ENCODE data around the gene RBFOX2.

DNA sequence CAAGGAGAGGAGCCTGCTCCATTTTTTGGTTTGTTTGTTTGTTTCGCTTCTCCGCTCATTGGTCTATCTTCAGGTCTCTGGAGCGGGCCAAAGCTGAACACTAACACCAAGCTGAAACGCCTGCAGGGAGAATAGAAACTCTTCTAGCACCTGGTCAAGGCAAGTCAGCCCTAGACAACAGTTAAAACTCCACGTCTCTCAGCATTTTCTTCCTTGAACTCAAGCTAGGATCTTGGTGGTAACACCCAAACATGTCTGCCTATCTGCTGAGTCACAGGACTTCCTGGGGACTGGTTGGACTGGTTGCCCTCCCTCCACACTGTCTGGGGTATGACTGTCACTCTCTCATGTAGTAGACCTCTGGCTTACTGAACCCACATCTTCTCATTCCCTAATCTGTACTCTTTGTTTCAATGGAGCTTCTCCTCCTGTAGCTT lies 23.9 kb upstream of the RBFOX2 start:
- TF ChIP-seq, protein P1, sequence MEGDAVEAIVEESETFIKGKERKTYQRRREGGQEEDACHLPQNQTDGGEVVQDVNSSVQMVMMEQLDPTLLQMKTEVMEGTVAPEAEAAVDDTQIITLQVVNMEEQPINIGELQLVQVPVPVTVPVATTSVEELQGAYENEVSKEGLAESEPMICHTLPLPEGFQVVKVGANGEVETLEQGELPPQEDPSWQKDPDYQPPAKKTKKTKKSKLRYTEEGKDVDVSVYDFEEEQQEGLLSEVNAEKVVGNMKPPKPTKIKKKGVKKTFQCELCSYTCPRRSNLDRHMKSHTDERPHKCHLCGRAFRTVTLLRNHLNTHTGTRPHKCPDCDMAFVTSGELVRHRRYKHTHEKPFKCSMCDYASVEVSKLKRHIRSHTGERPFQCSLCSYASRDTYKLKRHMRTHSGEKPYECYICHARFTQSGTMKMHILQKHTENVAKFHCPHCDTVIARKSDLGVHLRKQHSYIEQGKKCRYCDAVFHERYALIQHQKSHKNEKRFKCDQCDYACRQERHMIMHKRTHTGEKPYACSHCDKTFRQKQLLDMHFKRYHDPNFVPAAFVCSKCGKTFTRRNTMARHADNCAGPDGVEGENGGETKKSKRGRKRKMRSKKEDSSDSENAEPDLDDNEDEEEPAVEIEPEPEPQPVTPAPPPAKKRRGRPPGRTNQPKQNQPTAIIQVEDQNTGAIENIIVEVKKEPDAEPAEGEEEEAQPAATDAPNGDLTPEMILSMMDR (IDR thresholded peaks at IDR 0.05; ENCODE audit: low read depth, low read length, missing input control), result no peak
- TF ChIP-seq, protein P2, sequence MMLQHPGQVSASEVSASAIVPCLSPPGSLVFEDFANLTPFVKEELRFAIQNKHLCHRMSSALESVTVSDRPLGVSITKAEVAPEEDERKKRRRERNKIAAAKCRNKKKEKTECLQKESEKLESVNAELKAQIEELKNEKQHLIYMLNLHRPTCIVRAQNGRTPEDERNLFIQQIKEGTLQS (IDR thresholded peaks at IDR 0.05), result no peak
- no peak for TF ChIP-seq JUND (IDR thresholded peaks at IDR 0.05)
- TF ChIP-seq, protein P3, sequence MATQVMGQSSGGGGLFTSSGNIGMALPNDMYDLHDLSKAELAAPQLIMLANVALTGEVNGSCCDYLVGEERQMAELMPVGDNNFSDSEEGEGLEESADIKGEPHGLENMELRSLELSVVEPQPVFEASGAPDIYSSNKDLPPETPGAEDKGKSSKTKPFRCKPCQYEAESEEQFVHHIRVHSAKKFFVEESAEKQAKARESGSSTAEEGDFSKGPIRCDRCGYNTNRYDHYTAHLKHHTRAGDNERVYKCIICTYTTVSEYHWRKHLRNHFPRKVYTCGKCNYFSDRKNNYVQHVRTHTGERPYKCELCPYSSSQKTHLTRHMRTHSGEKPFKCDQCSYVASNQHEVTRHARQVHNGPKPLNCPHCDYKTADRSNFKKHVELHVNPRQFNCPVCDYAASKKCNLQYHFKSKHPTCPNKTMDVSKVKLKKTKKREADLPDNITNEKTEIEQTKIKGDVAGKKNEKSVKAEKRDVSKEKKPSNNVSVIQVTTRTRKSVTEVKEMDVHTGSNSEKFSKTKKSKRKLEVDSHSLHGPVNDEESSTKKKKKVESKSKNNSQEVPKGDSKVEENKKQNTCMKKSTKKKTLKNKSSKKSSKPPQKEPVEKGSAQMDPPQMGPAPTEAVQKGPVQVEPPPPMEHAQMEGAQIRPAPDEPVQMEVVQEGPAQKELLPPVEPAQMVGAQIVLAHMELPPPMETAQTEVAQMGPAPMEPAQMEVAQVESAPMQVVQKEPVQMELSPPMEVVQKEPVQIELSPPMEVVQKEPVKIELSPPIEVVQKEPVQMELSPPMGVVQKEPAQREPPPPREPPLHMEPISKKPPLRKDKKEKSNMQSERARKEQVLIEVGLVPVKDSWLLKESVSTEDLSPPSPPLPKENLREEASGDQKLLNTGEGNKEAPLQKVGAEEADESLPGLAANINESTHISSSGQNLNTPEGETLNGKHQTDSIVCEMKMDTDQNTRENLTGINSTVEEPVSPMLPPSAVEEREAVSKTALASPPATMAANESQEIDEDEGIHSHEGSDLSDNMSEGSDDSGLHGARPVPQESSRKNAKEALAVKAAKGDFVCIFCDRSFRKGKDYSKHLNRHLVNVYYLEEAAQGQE (IDR thresholded peaks at IDR 0.05), result no peak
- TF ChIP-seq, protein P4, sequence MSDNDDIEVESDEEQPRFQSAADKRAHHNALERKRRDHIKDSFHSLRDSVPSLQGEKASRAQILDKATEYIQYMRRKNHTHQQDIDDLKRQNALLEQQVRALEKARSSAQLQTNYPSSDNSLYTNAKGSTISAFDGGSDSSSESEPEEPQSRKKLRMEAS (IDR thresholded peaks at IDR 0.05), result no peak
- no peak for TF ChIP-seq TAF1 (conservative IDR thresholded peaks at IDR 0.05)
